HL-60/S4 treated with retinoic acid at 250 ng/mL for 4 days and 3 days (cell line): ENCODE results near the gene ENTPD7.
"Not testable (repeated sequence)": the region's sequence is repeated elsewhere in the genome, so short reads cannot be mapped to it uniquely, and the experiment has no call there.

Source experiments
- in situ Hi-C: fragments of 300-500 bp; cut with MboI; formaldehyde crosslinking; loops from 2 replicates; pipeline ENCODE4 v1.7.0; 2022; ENCODE audit warnings: low sequenced_read_pairs

The ENTPD7 gene

GRCh38 chr10:99659031-99659867 lies at the start of gene ENTPD7:
ENTPD7 (plus strand) TSS chr10:99659509; CDS start chr10:99659957, 448 bp downstream.
- in situ Hi-C loops, result no loop called here

- in situ Hi-C loops, result no loop called here
Observed at GRCh38 chr10:99610221-99610620, 49.1 kb upstream of the ENTPD7 start.

- in situ Hi-C loops, result no loop called here
Observed at GRCh38 chr10:99611326-99611725, 48.0 kb upstream of the ENTPD7 start.

GRCh38 chr10:99612167-99612831 lies 47.0 kb upstream of the ENTPD7 start:
- in situ Hi-C loops, result no loop called here

GRCh38 chr10:99615426-99615825 lies 43.9 kb upstream of the ENTPD7 start:
- in situ Hi-C loops, result no loop called here

- in situ Hi-C loops, result no loop called here
Observed at GRCh38 chr10:99617696-99618095, 41.6 kb upstream of the ENTPD7 start.

GRCh38 chr10:99619090-99619800 lies 40.1 kb upstream of the ENTPD7 start:
- in situ Hi-C loops, result no loop called here

- in situ Hi-C loops, result no loop called here
Observed at GRCh38 chr10:99619851-99620710, 39.2 kb upstream of the ENTPD7 start, which contains the start of gene SLC25A28. SLC25A28 (minus strand) TSS chr10:99620439; CDS start chr10:99620335, 104 bp downstream.

- in situ Hi-C loops, result no loop called here
Observed at GRCh38 chr10:99620711-99621453, 38.4 kb upstream of the ENTPD7 start.

GRCh38 chr10:99621454-99622251 lies 37.7 kb upstream of the ENTPD7 start:
- in situ Hi-C loops, result no loop called here

- in situ Hi-C loops, result no loop called here
Observed at GRCh38 chr10:99623919-99624318, 35.4 kb upstream of the ENTPD7 start.

GRCh38 chr10:99625124-99625523 lies 34.2 kb upstream of the ENTPD7 start:
- in situ Hi-C loops, result not testable (repeated sequence)

- in situ Hi-C loops, result no loop called here
Observed at GRCh38 chr10:99628923-99629624, 30.2 kb upstream of the ENTPD7 start.

GRCh38 chr10:99629625-99629978 lies 29.7 kb upstream of the ENTPD7 start:
- in situ Hi-C loops, result no loop called here

- in situ Hi-C loops, result no loop called here
Observed at GRCh38 chr10:99630433-99630832, 28.9 kb upstream of the ENTPD7 start.

GRCh38 chr10:99630991-99631390 lies 28.3 kb upstream of the ENTPD7 start:
- in situ Hi-C loops, result no loop called here

GRCh38 chr10:99631496-99631895 lies 27.8 kb upstream of the ENTPD7 start:
- in situ Hi-C loops, result no loop called here

- in situ Hi-C loops, result no loop called here
Observed at GRCh38 chr10:99633832-99634231, 25.5 kb upstream of the ENTPD7 start.
